ENCODE results near the gene APBA2. TPM values are rescaled to one million over a fixed set of nuclear protein-coding genes. Genes with fewer than 3 reads are reported as not detected.
A peak's percentile ranks its signal among the peaks of the same experiment; 100 is the strongest.

The APBA2 gene
- total and polyA plus RNA-seq, 2 of the 13 experiments (the other 11 are each of a cell fraction or from before 2014, with no cell fraction given), result 0.62 to 2.3 TPM

- no peak overlapping the region for H3K9ac ChIP-seq (ENCODE audit: insufficient read depth, low read depth, low read length)
- TF ChIP-seq CTCF (CRISPR knock-in tag; IDR thresholded peaks at IDR 0.05) (peak; percentile 12; the same call in 1 of the 2 replicates), PHF5A (CRISPR knock-in tag; IDR thresholded peaks at IDR 0.05; ENCODE audit: low read depth, unreplicated experiment) (no peak)
- H4K20me1 ChIP-seq (ENCODE audit: insufficient read depth, low read length), result no peaks in the 10 kb centered on the region
- peak; percentile 72 for ATAC-seq
- FAIRE-seq, result no peak
- H3K36me3 ChIP-seq (replicated peaks in 1 of 2; ENCODE audit: control insufficient read depth in 1 of 2, insufficient read depth in 2 of 2, low read length in 2 of 2), result no peaks in the 10 kb centered on the region
- no peak for DNase-seq (ENCODE audit: low spot score)
- no peak overlapping the region for H3K4me2 ChIP-seq (ENCODE audit: low read depth, low read length)
- WGBS (ENCODE audit: low lambda C conversion rate), result 76% methylated on average over 15 of the region's 20 CpGs
- in situ Hi-C loops (cut with HindIII; ENCODE audit: extremely low pct_ligation_motif_present, low pct_unique_long_range_greater_than_20kb), result no loop called here
- ChIA-PET POLR2A (no interaction called here), CTCF (ENCODE audit: low intra/inter-chr PET ratio, low total read pairs) (no interaction called here)
- no peaks in the 10 kb centered on the region for H3K27me3 ChIP-seq (ENCODE audit: control insufficient read depth in 1 of 2, insufficient read depth in 2 of 2, low read length in 2 of 2)
- no peak overlapping the region for H3K4me3 ChIP-seq (replicated peaks in 1 of 3; ENCODE audit: insufficient read depth in 1 of 3, low read depth in 2 of 3, low read length in 3 of 3)
- intact Hi-C loops (cut with micrococcal nuclease; ENCODE audit: unreplicated experiment), result no loop called here
- H3K79me2 ChIP-seq (ENCODE audit: insufficient read depth, low read length), result no peaks in the 10 kb centered on the region
- H3K27ac ChIP-seq (ENCODE audit: extremely low read length, insufficient read depth, low read length), result no peak overlapping the region
- 0 out of 2 replicates have a peak, but pooled peaks cover 5% of the 10 kb centered on the region for H3K4me1 ChIP-seq (ENCODE audit: insufficient read depth, low read length)
- no TSS peak for BruUV-seq (replicated peaks)
- H3K9me3 ChIP-seq (ENCODE audit: low read length), result no peaks in the 10 kb centered on the region
- no peak overlapping the region for H2AFZ ChIP-seq (ENCODE audit: low read length)
These were observed 97.9 kb downstream of the APBA2 start for GRCh38 chr15:28983432-28984311.

- FAIRE-seq (no peak), DNase-seq (ENCODE audit: low spot score) (peak; percentile 3), ATAC-seq (peak; percentile 84)
- no peaks in the 10 kb centered on the region for H3K27me3 ChIP-seq (ENCODE audit: control insufficient read depth in 1 of 2, insufficient read depth in 2 of 2, low read length in 2 of 2)
- peak overlapping the region; percentile 59 for H2AFZ ChIP-seq (ENCODE audit: low read length)
- ChIA-PET CTCF (ENCODE audit: low intra/inter-chr PET ratio, low total read pairs) (no interaction called here), POLR2A (no interaction called here)
- no TSS peak for BruUV-seq (replicated peaks)
- H3K9me3 ChIP-seq (ENCODE audit: low read length), result no peaks in the 10 kb centered on the region
- intact Hi-C loops (cut with micrococcal nuclease; ENCODE audit: unreplicated experiment), result no loop called here
- H3K36me3 ChIP-seq (replicated peaks in 1 of 2; ENCODE audit: control insufficient read depth in 1 of 2, insufficient read depth in 2 of 2, low read length in 2 of 2), result no peaks in the 10 kb centered on the region
- H4K20me1 ChIP-seq (ENCODE audit: insufficient read depth, low read length), result no peaks in the 10 kb centered on the region
- WGBS (ENCODE audit: low lambda C conversion rate), result 39% methylated on average over 10 of the region's 10 CpGs
- peak overlapping the region; percentile 39; the same call in 1 of the 2 replicates for H3K4me2 ChIP-seq (ENCODE audit: low read depth, low read length)
- H3K27ac ChIP-seq (ENCODE audit: extremely low read length, insufficient read depth, low read length), result no peak overlapping the region
- H3K4me1 ChIP-seq (ENCODE audit: insufficient read depth, low read length), result 0 out of 2 replicates have a peak, but pooled peaks cover 5% of the 10 kb centered on the region
- in situ Hi-C loops (cut with HindIII; ENCODE audit: extremely low pct_ligation_motif_present, low pct_unique_long_range_greater_than_20kb), result no loop called here
- H3K4me3 ChIP-seq (replicated peaks in 1 of 3; ENCODE audit: insufficient read depth in 1 of 3, low read depth in 2 of 3, low read length in 3 of 3), result no peak overlapping the region
- H3K79me2 ChIP-seq (ENCODE audit: insufficient read depth, low read length), result no peaks in the 10 kb centered on the region
- no peak overlapping the region for H3K9ac ChIP-seq (ENCODE audit: insufficient read depth, low read depth, low read length)
- TF ChIP-seq TEF (CRISPR knock-in tag; IDR thresholded peaks at IDR 0.05) (no peak), REST (IDR thresholded peaks at IDR 0.05; ENCODE audit: borderline replicate concordance in 1 of 2, low read depth in 1 of 2, low read length in 2 of 2) (no peak), ZNF343 (CRISPR knock-in tag; IDR thresholded peaks at IDR 0.05) (no peak), CREBL2 (CRISPR knock-in tag; IDR thresholded peaks at IDR 0.05; ENCODE audit: borderline replicate concordance) (no peak), ZNF589 (CRISPR knock-in tag; conservative IDR thresholded peaks at IDR 0.05) (no peak)
These were observed 98.9 kb downstream of the APBA2 start for GRCh38 chr15:28984421-28985315.

Data from HepG2 (cell line).